HCT116 (cell line): ENCODE results near the gene SIGLEC12. TPM values are rescaled to one million over a fixed set of nuclear protein-coding genes. Genes with fewer than 3 reads are reported as not detected.

Experiments used
- ATAC-seq: fragments of 200-7000 bp; cut with Tn5 transposase; 2 replicates; pipeline ENCODE4 v1.9.1; 2020; ENCODE audit warnings: mild to moderate bottlenecking, moderate library complexity
- BruUV-seq: library from RNA; stranded (reverse); fragments of 400-500 nt; replicated peaks from 2 replicates; lab custom pipeline; 2021; lab: Mats Ljungman, UMichigan
- CTCF ChIA-PET: fragments of 300-600 bp; sonication (Branson Sonifier 250); formaldehyde crosslinking; loops from one replicate; lab custom pipeline; 2021; ENCODE audit warnings: antibody characterized with exemption; lab: Charles Lee
- POLR2A ChIA-PET: fragments of 300-600, 350-600 bp; sonication (Branson Sonifier 250); formaldehyde crosslinking; loops from one replicate; lab custom pipeline; 2021; ENCODE audit warnings: antibody characterized with exemption; lab: Charles Lee
- RAD21 ChIA-PET, 2 experiments: fragments of 300-600 bp; sonication (Branson Sonifier 250); formaldehyde crosslinking; loops; one replicate each; lab custom pipeline; 2023; ENCODE audit warnings: low total read pairs in 2 of 2; ENCODE audit not compliant: uncharacterized antibody in 2 of 2, unreplicated experiment in 2 of 2, low non-redundant PET in 1 of 2; lab: Charles Lee
- DNase-seq: peaks from one replicate; pipeline ENCODE4 v3.0.0-alpha.2; 2010; ENCODE audit warnings: low read depth, low spot score
- H2AFZ ChIP-seq: fragments of 200-600 bp; shearing (Covaris generic), sonication (generic); 2 replicates; pipeline ENCODE4 v1.6.1; 2017; ENCODE audit warnings: low read depth, mixed run types, mixed read lengths, antibody characterized with exemption, low read length; ENCODE audit not compliant: poor library complexity, severe bottlenecking
- H3K27ac ChIP-seq: 2 replicates; pipeline ENCODE4 v1.5.1; 2012; ENCODE audit warnings: low read depth, low read length
- H3K27me3 ChIP-seq: fragments of 200-600 bp; sonication (generic); 2 replicates; pipeline ENCODE4 v1.6.1; 2016; ENCODE audit warnings: mixed run types, low read length, mixed read lengths; ENCODE audit not compliant: insufficient read depth
- H3K36me3 ChIP-seq, 2 experiments: fragments of 200-500 bp in 1 of 2; fragments of 200-600 bp in 1 of 2; sonication (Bioruptor generic) in 1 of 2; sonication (generic) in 1 of 2; 2 replicates each; pipeline versions ENCODE4 v1.5.1 to v1.6.1; 2014 to 2016; ENCODE audit warnings: low read length in 2 of 2, inconsistent platforms in 1 of 2, mixed read lengths in 1 of 2, mixed run types in 1 of 2; ENCODE audit not compliant: insufficient read depth in 2 of 2, control insufficient read depth in 1 of 2
- H3K4me1 ChIP-seq, 2 experiments: fragments of 200-600 bp in 1 of 2; sonication (generic) in 1 of 2; 2 replicates each; pipeline versions ENCODE4 v1.5.1 to v1.6.1; 2012 to 2017; ENCODE audit warnings: low read length in 2 of 2, inconsistent platforms in 1 of 2, mild to moderate bottlenecking in 1 of 2, mixed read lengths in 1 of 2, mixed run types in 1 of 2, moderate library complexity in 1 of 2; ENCODE audit not compliant: insufficient read depth in 2 of 2, control insufficient read depth in 1 of 2
- H3K4me2 ChIP-seq: fragments of 200-600 bp; sonication (generic); 2 replicates; pipeline ENCODE4 v1.6.1; 2017; ENCODE audit warnings: mixed run types, low read length, mixed read lengths
- H3K4me3 ChIP-seq, 2 experiments: fragments of 200-600 bp in 1 of 2; sonication (generic) in 1 of 2; replicated peaks in 1 of 2; 2 replicates each; pipeline ENCODE4 v1.5.1; 2011 to 2016; ENCODE audit warnings: low read length in 2 of 2, control low read depth in 1 of 2, low read depth in 1 of 2, mild to moderate bottlenecking in 1 of 2, mixed read lengths in 1 of 2, mixed run types in 1 of 2
- H3K79me2 ChIP-seq: fragments of 200-600 bp; sonication (generic); 2 replicates; pipeline ENCODE4 v1.6.1; 2017; ENCODE audit warnings: mild to moderate bottlenecking, mixed run types, low read length, moderate library complexity, mixed read lengths; ENCODE audit not compliant: insufficient read depth
- H3K9ac ChIP-seq: fragments of 200-600 bp; sonication (generic); 2 replicates; pipeline ENCODE4 v1.6.1; 2016; ENCODE audit warnings: low read length, mixed read lengths
- H3K9me2 ChIP-seq: fragments of 200-600 bp; sonication (generic), shearing (Covaris generic); 2 replicates; pipeline ENCODE4 v1.6.1; 2017; ENCODE audit warnings: mixed run types, mild to moderate bottlenecking, moderate library complexity; ENCODE audit not compliant: insufficient read depth
- H3K9me3 ChIP-seq, 2 experiments: fragments of 200-500 bp in 1 of 2; fragments of 200-600 bp in 1 of 2; sonication (Bioruptor generic) in 1 of 2; sonication (generic) in 1 of 2; 2 replicates each; pipeline ENCODE4 v1.6.1; 2014 to 2017; ENCODE audit warnings: low read length in 2 of 2, mixed read lengths in 2 of 2, inconsistent platforms in 1 of 2, low read depth in 1 of 2, mild to moderate bottlenecking in 1 of 2, mixed run types in 1 of 2, moderate library complexity in 1 of 2; ENCODE audit not compliant: control insufficient read depth in 1 of 2, insufficient read depth in 1 of 2
- H4K20me1 ChIP-seq: fragments of 200-600 bp; sonication (generic), shearing (Covaris generic); 2 replicates; pipeline ENCODE4 v1.6.1; 2017; ENCODE audit warnings: mixed run types, mild to moderate bottlenecking, moderate library complexity; ENCODE audit not compliant: insufficient read depth
- CBX3 ChIP-seq: IDR thresholded peaks from 2 replicates; pipeline ENCODE4 v1.6.1; 2012; ENCODE audit warnings: low read depth
- CEBPB ChIP-seq: IDR thresholded peaks from 2 replicates; pipeline ENCODE4 v1.6.1; 2012; ENCODE audit warnings: low read depth
- CTCF ChIP-seq, 3 experiments: fragments of 200-600 bp in 1 of 3; sonication (generic) in 1 of 3; IDR thresholded peaks in 2 of 3; conservative IDR thresholded peaks in 1 of 3; 2 replicates each; pipeline ENCODE4 v1.5.1; 2012 to 2017; ENCODE audit warnings: low read depth in 2 of 3, low read length in 2 of 3, antibody characterized with exemption in 1 of 3, borderline replicate concordance in 1 of 3, control low read depth in 1 of 3, mild to moderate bottlenecking in 1 of 3, mixed read lengths in 1 of 3, mixed run types in 1 of 3, moderate library complexity in 1 of 3; ENCODE audit not compliant: insufficient read depth in 1 of 3
- JUND ChIP-seq: IDR thresholded peaks from 2 replicates; pipeline ENCODE4 v1.6.1; 2012
- POLR2AphosphoS5 ChIP-seq: IDR thresholded peaks from 2 replicates; pipeline ENCODE4 v1.6.1; 2011; ENCODE audit warnings: mild to moderate bottlenecking, low read depth, low read length, moderate library complexity
- intact Hi-C: fragments of 100-400 bp; cut with micrococcal nuclease; formaldehyde crosslinking; loops from 2 replicates; pipeline ENCODE4 v1.10.0; 2022
- total RNA-seq: library from RNA; stranded (reverse); gene quantifications from one replicate; pipeline ENCODE4 v1.2.1, GENCODE V29; 2021; ENCODE audit not compliant: unreplicated experiment
- TF ChIP-seq, protein P1 (sequence below): IDR thresholded peaks from 2 replicates; pipeline ENCODE4 v1.6.1; 2012; ENCODE audit warnings: low read depth

Gene SIGLEC12
- total RNA-seq, 1 experiment from 2014 or later: not detected

- TF ChIP-seq JUND (no peak), POLR2AphosphoS5 (no peak), CTCF (IDR thresholded peaks at IDR 0.05 in 2 of 3, conservative IDR thresholded peaks at IDR 0.05 in 1 of 3; ENCODE audit: borderline replicate concordance in 1 of 3, insufficient read depth in 1 of 3, low read depth in 2 of 3, low read length in 2 of 3) (no peak), CEBPB (no peak), CBX3 (no peak)
- TF ChIP-seq, protein P1, sequence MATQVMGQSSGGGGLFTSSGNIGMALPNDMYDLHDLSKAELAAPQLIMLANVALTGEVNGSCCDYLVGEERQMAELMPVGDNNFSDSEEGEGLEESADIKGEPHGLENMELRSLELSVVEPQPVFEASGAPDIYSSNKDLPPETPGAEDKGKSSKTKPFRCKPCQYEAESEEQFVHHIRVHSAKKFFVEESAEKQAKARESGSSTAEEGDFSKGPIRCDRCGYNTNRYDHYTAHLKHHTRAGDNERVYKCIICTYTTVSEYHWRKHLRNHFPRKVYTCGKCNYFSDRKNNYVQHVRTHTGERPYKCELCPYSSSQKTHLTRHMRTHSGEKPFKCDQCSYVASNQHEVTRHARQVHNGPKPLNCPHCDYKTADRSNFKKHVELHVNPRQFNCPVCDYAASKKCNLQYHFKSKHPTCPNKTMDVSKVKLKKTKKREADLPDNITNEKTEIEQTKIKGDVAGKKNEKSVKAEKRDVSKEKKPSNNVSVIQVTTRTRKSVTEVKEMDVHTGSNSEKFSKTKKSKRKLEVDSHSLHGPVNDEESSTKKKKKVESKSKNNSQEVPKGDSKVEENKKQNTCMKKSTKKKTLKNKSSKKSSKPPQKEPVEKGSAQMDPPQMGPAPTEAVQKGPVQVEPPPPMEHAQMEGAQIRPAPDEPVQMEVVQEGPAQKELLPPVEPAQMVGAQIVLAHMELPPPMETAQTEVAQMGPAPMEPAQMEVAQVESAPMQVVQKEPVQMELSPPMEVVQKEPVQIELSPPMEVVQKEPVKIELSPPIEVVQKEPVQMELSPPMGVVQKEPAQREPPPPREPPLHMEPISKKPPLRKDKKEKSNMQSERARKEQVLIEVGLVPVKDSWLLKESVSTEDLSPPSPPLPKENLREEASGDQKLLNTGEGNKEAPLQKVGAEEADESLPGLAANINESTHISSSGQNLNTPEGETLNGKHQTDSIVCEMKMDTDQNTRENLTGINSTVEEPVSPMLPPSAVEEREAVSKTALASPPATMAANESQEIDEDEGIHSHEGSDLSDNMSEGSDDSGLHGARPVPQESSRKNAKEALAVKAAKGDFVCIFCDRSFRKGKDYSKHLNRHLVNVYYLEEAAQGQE: no peak
- H3K4me2 ChIP-seq: no peak overlapping the region
- H3K4me1 ChIP-seq: no peaks in the 10 kb centered on the region; a peak in 1 of 4 replicates
- H3K4me3 ChIP-seq: no peak overlapping the region
- peaks cover 9% of the 10 kb centered on the region; the same call in 1 of the 2 replicates for H3K27me3 ChIP-seq
- POLR2A ChIA-PET: no interaction called here
- H3K27ac ChIP-seq: no peak overlapping the region
- no peaks in the 10 kb centered on the region for H3K9me3 ChIP-seq
- H2AFZ ChIP-seq: no peak overlapping the region
- no peaks in the 10 kb centered on the region for H3K36me3 ChIP-seq
- RAD21 ChIA-PET: no interaction called here
- CTCF ChIA-PET: no interaction called here
- ATAC-seq: no peak
- no peaks in the 10 kb centered on the region for H3K79me2 ChIP-seq
- intact Hi-C loops: no loop called here
- H3K9me2 ChIP-seq: no peaks in the 10 kb centered on the region
- DNase-seq: no peak
- no peaks in the 10 kb centered on the region for H4K20me1 ChIP-seq
- H3K9ac ChIP-seq: no peak overlapping the region
- BruUV-seq: no TSS peak
Measured at GRCh38 chr19:51491586-51491985, 10.0 kb downstream of the SIGLEC12 start.
